RCC 7860 (cell line): ENCODE measurements around the gene HOMER2.
"Not testable (repeated sequence)": the region's sequence is repeated elsewhere in the genome, so short reads cannot be mapped to it uniquely, and the experiment has no call there.

Source experiments
- DNase-seq: peaks from one replicate; pipeline ENCODE4 v3.0.0-alpha.2; 2015; ENCODE audit warnings: low spot score
- FAIRE-seq: peaks from 2 replicates; lab custom pipeline; 2012; peaks lifted over from hg19 to GRCh38; lab: Jason Lieb, UNC

The HOMER2 gene

DNA sequence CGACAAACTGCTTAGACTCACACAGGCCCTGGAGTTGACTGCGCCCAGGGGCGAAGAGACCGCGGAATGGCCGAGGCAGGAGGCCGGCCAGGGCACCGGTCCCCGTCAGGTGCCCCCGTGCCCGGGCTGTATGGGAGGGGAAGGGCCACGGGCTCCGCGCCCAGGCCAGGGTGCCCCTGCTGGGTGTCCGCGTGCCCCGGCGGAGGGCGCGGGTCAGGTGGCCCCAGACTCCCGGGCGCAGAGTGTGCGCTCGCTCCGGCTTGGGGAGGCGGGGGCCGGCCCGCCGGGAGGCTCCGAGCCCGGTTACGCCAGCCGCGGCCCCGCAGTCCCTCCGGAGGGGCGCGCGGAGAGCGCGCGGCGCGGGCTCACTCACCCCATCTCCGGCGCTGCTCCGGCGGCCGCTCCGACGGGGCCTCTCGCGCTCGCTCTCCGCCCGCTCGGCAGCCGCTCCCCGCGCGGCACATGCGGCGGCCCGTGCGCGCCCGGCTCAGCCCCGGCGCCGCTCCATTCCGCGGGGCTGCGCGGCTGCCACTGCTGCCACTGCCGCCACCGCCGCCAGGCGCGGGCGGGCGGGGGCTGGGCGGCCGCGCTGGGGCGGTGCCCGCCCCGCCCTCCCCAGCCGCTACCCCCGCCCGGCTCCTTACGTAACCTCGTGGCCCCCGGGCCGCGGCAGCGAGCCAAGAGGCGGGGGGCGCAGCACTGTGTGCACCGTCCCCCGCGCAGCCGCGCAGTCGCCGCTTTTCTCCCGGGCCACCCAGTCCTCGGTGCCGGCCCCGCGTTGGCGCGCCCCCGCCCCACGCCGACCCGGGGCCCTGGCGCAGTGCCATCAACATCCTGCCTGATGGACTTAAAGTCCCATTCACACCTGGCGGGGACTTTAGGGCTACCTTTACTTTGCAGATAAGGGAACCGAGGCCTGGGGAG, at the start of gene HOMER2:
TSS of gene HOMER2 (minus strand) at position 563 of the 924 bp plus-strand sequence. CDS start at position 378, 185 bp downstream.
- DNase-seq, result no peak
- no peak for FAIRE-seq

DNA sequence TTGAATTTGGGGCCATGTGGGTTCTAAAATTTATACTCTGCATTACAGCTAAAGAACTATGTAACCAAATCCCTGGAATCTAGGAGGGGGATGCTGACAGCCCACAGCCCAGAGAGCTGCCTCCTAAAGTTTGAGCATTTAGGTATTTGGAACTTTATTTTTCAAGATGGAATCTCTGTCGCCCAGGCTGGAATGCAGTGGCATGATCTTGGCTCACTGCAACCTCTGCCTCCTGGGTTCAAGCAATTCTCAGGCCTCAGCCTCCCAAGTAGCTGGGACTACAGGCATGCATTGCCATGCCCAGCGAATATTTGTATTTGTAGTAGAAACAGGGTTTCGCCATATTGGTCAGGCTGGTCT, 48.1 kb upstream of the HOMER2 start:
- DNase-seq, FAIRE-seq: not testable (repeated sequence)

GRCh38 chr15:82999905-83000671, 47.6 kb upstream of the HOMER2 start:
- DNase-seq (peak; percentile 60), FAIRE-seq (peak; percentile 60)

- FAIRE-seq (no peak), DNase-seq (no peak)
Observed at GRCh38 chr15:82999426-82999825, 46.9 kb upstream of the HOMER2 start.

DNA sequence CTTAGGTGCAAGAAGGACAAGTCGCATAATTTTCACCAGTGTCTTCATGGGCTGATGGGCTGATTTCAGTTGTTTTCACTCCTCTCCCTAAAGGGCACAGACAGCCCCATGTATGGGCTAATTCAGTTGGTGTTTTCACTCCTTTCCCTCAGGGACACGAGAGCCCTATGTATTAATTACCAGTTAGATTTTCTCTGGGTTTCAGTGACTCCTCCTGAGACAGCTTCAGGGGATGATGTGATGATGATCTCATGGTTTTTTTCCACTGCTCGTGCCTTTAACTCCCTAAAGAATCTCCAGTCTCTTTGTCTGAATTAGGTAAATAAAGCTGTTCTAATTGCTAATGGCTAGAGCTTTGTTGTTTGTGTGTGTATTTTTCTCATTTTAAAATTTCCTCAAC, 43.4 kb upstream of the HOMER2 start:
- FAIRE-seq (no peak), DNase-seq (no peak)

- FAIRE-seq (no peak), DNase-seq (no peak)
Observed at GRCh38 chr15:82995076-82995475, 42.6 kb upstream of the HOMER2 start.

DNA sequence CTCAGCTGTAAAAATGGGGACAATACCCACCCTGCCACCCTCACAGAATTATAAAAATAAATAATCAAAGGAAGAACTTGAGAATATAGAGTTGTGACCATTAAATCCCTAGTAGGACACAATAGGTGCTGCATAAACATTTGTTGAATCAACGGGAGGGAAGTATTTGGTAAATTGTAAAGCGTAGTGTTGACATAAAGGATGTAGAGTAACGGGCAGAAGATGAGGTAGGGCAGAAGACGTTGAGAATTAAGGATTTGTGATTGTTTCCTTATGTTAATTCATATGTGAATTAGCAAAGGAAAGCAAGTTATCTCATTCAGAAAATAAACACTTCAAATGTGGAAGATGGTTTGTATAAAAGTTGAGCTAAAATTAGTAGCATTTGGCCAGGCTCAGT, 40.6 kb upstream of the HOMER2 start:
- FAIRE-seq (no peak), DNase-seq (no peak)

DNA sequence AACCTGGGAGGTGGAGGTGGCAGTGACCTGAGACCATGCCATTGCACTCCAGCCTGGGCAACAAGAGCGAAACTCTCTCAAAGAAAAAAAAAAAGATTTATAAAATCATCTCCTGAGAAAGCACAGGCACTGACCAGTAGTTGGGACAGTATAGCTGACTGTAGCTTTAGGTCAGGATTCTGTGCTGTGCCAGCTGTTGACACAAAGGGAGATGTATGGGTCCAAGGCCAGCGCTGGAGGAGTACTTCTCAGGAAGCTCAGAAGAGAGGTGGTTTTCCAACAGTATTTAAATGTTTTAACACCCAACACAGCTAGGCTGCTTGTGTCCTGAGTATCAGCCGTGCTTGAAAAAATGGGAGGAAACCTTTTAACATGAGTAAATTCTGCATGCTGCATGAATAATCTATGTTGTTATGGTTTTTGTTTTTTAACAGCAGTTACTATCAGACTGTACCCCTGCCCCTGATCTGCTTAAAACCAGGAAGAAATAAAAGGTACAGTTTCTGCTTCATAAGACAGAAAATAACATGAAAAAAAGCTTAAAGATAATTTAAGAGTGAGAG, 40.0 kb upstream of the HOMER2 start:
- DNase-seq (no peak), FAIRE-seq (no peak)

GRCh38 chr15:82986442-82986780, 33.9 kb upstream of the HOMER2 start:
- no peak for FAIRE-seq
- peak; percentile 6 for DNase-seq

GRCh38 chr15:82985688-82986441, 33.3 kb upstream of the HOMER2 start, which contains the start of gene RAMAC:
Gene RAMAC (plus strand): TSS chr15:82986210. CDS start chr15:82989019, 2,809 bp downstream.
- FAIRE-seq (peak; percentile 77), DNase-seq (peak; percentile 93)

DNA sequence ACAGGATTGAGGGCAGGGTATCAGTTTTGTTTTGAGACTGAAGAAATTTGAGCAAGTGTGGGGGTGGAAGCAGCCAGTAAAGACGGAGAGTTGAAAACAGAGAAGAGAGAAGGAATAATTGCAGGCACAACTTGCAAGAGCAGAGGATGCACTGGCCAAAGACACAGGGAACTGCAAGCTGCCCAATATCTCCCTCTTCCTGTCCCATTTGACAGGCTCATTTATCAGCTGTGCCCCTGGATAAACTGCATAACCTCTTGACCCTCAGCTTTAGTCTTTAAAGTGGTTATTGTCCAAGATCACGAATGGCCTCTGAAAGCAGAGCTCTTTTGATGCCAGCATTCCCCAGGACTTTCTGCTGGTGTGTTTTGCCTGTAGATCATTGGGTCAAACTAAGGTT, 28.5 kb upstream of the HOMER2 start:
- no peak for FAIRE-seq
- DNase-seq, result no peak

- no peak for DNase-seq
- FAIRE-seq, result no peak
Observed at GRCh38 chr15:82979726-82980125, 27.2 kb upstream of the HOMER2 start.

DNA sequence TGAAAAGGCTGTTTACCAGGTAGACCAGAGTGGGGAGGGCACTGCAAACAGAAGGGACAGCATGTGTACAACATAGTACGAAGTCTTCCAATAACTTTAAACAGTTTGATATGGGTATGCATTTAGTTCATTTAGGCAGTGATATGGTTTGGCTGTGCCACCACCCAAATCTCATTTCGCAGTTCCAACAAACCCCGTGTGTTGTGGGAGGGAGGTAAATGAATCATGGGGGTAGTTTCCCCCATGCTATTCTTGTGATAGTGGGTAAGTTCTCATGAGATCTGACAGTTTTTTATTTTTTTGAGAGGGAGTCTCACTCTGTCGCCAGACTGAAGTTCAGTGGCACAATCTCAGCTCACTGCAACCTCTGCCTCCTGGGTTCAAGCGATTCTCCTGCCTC, 25.9 kb upstream of the HOMER2 start:
- DNase-seq, result no peak
- no peak for FAIRE-seq

DNA sequence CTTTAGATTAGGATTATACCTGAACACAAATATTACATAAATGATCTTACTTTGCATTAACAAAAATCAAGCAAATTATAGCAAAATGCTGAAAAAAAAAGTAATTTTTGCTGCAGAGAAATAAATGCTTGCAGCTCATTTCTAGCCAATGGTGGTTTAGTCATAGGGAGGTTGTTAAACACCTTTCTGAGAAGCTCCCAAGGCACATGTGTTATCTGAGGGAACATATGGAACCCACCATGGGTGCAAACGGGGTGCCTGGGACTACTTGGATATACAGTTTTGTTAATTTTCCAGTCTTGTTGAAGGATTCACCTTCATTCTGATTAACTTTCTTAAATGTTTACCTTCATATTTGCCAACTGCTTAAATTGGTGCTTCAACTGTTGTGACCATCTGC, 24.6 kb upstream of the HOMER2 start:
- FAIRE-seq (no peak), DNase-seq (no peak)

DNA sequence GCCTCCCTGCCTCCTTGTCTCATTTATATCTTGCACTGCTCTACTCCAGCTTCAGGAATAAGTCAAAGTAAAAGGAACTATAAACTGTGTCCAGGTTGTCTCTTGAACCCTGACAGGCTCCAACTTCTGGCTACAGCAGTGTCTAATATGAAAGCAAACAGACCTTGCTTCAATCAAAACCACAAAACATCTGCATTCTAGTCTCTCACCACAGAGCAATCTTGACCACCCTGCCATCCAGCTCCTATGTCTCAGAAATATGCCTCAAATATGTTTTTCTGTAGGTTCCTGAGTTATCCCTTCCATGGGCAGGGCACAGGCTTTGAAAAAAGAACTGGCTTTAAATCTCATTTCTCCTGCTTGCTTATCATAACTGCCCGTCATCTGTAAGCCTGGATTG, 20.5 kb upstream of the HOMER2 start:
- FAIRE-seq (no peak), DNase-seq (no peak)

DNA sequence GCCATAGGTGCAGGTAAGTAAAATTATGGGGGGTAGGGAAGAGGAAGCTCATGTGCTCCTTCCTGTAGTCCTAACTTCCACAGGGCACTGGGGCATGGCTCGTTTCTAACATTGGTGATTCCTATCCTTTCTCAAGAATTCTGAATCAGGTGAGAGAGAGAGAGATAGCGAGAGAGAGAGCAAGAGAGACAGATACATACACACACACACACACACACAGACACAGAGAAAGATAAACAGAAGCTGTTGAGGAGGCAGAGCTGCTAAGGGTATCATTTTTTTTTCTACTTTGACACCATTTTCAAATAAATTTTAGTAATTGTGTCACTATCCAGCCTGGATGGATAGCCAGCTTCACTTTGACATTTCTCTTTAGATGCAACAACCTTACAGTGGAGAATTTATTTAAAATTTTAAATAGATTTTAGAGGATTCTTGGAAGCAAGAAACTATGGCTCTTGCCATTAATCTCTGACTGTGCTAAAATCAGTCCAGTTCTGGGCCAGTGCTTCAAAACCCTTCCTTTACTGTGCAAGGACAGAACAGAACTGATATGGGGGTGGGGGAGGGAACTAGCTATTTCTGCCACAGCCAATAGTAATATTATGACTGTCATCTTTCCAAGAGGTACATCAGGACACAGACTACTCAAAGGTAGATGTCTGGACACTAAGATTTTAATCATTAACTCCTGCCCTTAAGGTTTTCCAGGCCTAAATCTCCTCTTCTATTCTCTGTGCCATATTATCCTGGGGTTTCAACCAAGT, 18.9 kb upstream of the HOMER2 start:
- DNase-seq, result no peak
- FAIRE-seq, result no peak

DNA sequence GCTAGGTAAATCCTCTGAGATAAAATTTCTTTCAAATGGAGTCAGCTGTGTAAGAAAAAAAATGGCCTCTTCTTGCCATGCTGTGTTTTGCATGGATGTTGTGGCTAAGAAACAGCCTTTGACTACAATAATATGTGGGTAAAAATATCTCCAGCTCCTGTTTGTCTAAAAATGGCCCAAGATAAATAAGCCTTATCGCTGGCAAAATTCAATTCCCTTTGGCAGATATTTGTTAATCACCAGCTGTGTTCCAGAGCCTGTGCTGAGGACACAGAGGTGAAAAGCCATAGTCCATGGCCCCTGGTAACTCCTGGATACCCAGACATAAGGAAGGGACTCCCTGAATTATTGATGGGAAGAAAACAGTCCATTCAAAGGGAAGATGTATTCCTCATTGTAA, 18.2 kb upstream of the HOMER2 start:
- DNase-seq (no peak), FAIRE-seq (no peak)

DNA sequence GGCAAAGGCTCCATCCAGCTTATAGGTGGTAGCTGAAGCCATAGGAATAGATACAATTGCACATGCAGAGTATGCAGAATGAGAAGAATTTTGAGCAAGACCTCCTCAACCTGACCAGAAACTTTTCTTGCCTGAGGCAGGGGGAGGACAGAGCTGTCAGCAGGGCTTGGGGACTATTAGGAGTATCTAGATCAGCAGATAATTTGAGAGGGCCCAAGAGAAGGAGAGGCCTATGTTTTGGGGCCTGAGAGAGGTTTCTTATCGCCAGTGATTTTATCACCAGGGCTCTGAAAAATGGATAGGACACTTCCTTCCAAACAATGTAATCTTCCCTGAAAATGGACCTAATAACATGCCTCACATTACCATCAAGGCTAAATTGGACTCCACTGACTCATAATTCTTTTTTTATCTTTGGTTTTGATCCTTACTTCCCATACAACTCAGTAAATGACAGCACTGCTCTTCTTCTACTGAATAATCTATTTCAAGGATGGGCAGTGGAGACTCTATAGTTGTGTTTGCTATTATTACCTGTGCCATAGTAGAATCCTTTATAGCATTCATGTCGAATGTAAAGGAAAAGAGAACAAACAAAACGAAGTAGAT, 17.7 kb upstream of the HOMER2 start:
- no peak for DNase-seq
- no peak for FAIRE-seq

DNA sequence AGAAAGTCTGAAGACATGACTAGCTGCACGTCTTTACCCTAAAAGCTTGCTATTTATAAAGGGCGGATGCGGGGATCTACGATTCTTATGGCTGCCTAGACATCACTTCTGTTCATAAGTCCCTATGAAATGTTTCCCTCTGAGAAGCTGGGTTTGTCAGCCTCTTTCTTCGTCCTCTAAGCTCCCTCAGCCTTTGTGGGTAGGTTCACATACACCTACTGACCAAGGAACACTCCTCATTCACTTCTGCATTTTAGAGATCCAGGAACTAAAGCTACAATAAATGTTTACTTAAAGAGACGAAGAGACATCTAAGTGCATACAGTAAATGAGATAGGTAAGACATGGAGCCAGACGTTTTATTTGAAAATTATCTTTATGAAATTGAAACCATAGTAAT, 16.8 kb upstream of the HOMER2 start:
- FAIRE-seq (no peak), DNase-seq (no peak)

- DNase-seq (peak; percentile 13), FAIRE-seq (no peak)
Observed at GRCh38 chr15:82968066-82968465, 15.5 kb upstream of the HOMER2 start.
